SKM-1 treated with dmso at 0.1 percent for 144 hours (cell line): ENCODE results near the gene BHLHE41.

ENCODE experiments used
- DNase-seq: peaks from one replicate; lab custom pipeline; 2025; ENCODE audit not compliant: unreplicated experiment; lab: John Stamatoyannopoulos, UW

BHLHE41 gene

DNA sequence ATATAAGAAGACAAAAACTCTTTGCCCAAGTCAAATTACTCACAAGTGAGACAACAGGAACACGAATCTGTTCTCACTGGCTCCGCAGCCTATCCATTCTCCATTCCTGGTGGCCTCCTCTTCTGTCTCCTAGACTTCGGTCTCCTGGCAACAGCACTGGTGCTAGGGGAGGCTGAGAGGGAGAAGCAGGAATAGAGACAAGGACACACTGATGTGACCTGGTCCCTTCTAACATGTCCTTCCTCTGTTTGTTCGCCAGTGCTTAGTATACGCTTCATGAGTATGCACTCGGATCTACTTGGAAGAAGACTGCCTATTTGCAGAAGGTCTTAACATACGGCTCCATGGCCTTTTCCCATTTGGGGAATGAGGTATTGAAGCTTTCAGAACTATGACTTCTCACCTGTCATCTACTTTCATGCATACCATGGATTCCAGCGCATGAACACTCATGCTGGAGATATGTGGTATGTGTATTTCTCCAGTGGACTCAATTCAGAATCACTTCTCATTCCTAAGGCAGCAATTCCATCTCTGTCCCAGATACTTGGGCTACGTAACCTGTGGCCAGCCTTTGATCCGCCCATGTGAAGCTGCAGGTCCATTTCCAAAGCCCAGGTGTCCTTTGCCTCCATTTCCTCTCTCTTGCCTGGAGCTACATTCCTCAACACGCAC lies 33.9 kb downstream of the BHLHE41 start:
- no peak for DNase-seq

- no peak for DNase-seq
Measured at GRCh38 chr12:26088998-26089397, 35.8 kb downstream of the BHLHE41 start.

DNA sequence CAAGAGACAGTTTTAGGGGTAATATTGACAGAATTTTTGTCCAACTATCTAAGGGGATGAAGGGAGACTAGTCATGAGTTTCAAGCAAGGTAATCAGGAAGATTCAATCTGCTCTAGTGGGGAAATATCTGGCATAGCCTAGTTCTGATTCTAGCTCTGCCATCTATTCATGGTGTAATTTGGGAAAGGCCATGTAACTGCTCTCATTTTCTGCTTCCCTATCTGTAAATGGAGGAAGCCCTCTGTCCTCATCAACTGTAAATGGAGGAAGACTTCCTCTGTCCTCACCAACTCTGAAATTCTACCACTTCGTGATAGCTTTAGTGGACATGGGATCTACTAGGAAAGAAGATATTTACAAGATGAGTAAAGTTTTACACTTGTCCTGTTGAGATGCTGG lies 37.9 kb downstream of the BHLHE41 start:
- no peak for DNase-seq

GRCh38 chr12:26080911-26081310 lies 43.9 kb downstream of the BHLHE41 start:
- DNase-seq: peak; percentile 9

DNA sequence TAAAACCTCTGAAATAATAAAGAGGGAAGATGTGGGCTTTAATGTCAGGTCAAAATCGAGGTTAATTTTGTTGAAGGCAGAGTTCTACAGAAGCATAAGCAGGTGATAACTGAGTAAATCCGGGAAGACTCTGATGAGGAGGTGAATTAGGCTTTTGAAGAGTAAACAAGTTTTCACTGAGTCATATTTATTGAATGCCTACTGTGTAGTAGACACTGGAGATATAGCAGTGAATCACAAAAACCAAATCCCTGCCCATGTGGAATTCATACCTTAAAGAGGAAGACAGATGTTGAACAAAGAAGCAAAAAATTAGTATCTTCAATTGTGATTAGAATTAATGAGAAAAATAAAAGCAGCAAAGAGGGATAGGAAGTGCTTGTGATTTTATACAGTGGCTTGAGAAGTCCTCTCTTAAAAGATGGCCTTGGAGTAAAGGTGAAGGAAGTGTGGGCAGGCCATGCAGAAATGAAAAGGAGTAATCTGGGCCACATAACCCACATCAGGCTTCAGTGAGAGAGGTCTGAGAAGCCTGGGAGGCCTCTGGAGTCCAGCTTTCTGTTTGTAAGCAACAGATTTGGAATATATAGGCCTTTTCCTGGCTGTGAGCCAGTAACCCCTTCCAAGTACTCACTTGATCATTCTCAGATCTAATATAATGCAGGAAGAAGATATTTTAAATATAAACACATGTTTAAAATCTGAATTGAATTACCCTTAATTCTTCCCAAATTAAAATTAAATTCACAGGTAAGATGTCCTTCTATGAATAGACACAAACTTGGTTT lies 46.7 kb downstream of the BHLHE41 start:
- DNase-seq: no peak
